A549 (cell line): ENCODE data around the gene LYRM2. TPM values are rescaled to one million over a fixed set of nuclear protein-coding genes. Genes with fewer than 3 reads are reported as not detected.

ENCODE experiments used
- ATAC-seq, 2 experiments: fragments of 200-7000 bp in 1 of 2; fragments of >200 bp in 1 of 2; cut with Nextera tagmentation in 1 of 2; cut with Tn5 transposase in 1 of 2; 3 replicates each; pipeline versions ENCODE4 v1.8.0 to v1.9.1; 2018 to 2020; ENCODE audit warnings: mild to moderate bottlenecking in 1 of 2, moderate library complexity in 1 of 2
- CTCF ChIA-PET: fragments of 300-600 bp; sonication (Branson Sonifier 250); formaldehyde crosslinking; extraction: SDS; loops from one replicate; lab custom pipeline; 2021; ENCODE audit warnings: antibody characterized with exemption, inconsistent platforms; lab: Yijun Ruan, JAX
- POLR2A ChIA-PET: fragments of 350-600 bp; formaldehyde crosslinking; extraction: SDS; loops from one replicate; lab custom pipeline; 2021; ENCODE audit warnings: antibody characterized with exemption, inconsistent platforms; lab: Yijun Ruan, JAX
- DNase-seq, 2 experiments: peaks; one replicate each; pipeline versions ENCODE4 v3.0.0 to v3.0.0-alpha.2; 2011 to 2016; ENCODE audit warnings: low read depth in 1 of 2, low spot score in 1 of 2
- FAIRE-seq: peaks from 2 replicates; lab custom pipeline; 2011; peaks lifted over from hg19 to GRCh38; lab: Jason Lieb, UNC
- H3K27ac ChIP-seq, 2 experiments: fragments of >200 bp; sonication (Bioruptor Twin); formaldehyde crosslinking; 3 replicates each; pipeline ENCODE4 v1.5.1; 2016 to 2017
- H3K4me1 ChIP-seq: fragments of >200 bp; sonication (Bioruptor Twin); formaldehyde crosslinking; 3 replicates; pipeline ENCODE4 v1.6.1; 2016
- H3K4me2 ChIP-seq: fragments of >200 bp; sonication (Bioruptor Twin); formaldehyde crosslinking; 3 replicates; pipeline ENCODE4 v1.6.1; 2016
- H3K4me3 ChIP-seq: fragments of >200 bp; sonication (Bioruptor Twin); formaldehyde crosslinking; 3 replicates; pipeline ENCODE4 v1.5.1; 2016
- H3K9me3 ChIP-seq: fragments of >200 bp; sonication (Bioruptor Twin); formaldehyde crosslinking; 3 replicates; pipeline ENCODE4 v1.6.1; 2016
- BCL3 ChIP-seq: fragments of >200 bp; sonication (Bioruptor Twin); formaldehyde crosslinking; IDR thresholded peaks from 3 replicates; pipeline ENCODE4 v1.6.1; 2016
- BHLHE40 ChIP-seq: IDR thresholded peaks from 2 replicates; pipeline ENCODE4 v1.6.1; 2012; ENCODE audit warnings: low read depth, low read length, inconsistent platforms
- CEBPB ChIP-seq, 2 experiments: fragments of >200 bp in 1 of 2; sonication (Bioruptor Twin) in 1 of 2; formaldehyde crosslinking in 1 of 2; IDR thresholded peaks; 2 replicates each; pipeline ENCODE4 v1.6.1; 2012 to 2016
- CHD4 ChIP-seq: fragments of 200-600 bp; sonication (generic); IDR thresholded peaks from 2 replicates; pipeline ENCODE4 v1.6.1; 2016; ENCODE audit warnings: antibody characterized with exemption, mild to moderate bottlenecking, borderline replicate concordance
- E2F6 ChIP-seq: IDR thresholded peaks from 2 replicates; pipeline ENCODE4 v1.6.1; 2012; ENCODE audit warnings: low read depth, borderline replicate concordance
- EHMT2 ChIP-seq: fragments of 200-600 bp; sonication (generic); IDR thresholded peaks from 2 replicates; pipeline ENCODE4 v1.6.1; 2016; ENCODE audit warnings: antibody characterized with exemption, low read depth, mild to moderate bottlenecking, moderate library complexity
- ELK1 ChIP-seq: fragments of 150-350 bp; IDR thresholded peaks from 2 replicates; pipeline ENCODE4 v1.6.1; 2014; ENCODE audit warnings: low read depth, mild to moderate bottlenecking, low read length
- ESRRA ChIP-seq: fragments of 150-350 bp; IDR thresholded peaks from 2 replicates; pipeline ENCODE4 v1.6.1; 2014; ENCODE audit warnings: mild to moderate bottlenecking, low read length, borderline replicate concordance
- FOSL2 ChIP-seq, 2 experiments: fragments of 450-650 bp in 1 of 2; fragments of >200 bp in 1 of 2; sonication (Bioruptor Twin) in 1 of 2; formaldehyde crosslinking; IDR thresholded peaks; 2 replicates each; pipeline versions ENCODE4 v1.5.0 to v1.6.1; 2016 to 2020; ENCODE audit warnings: mild to moderate bottlenecking in 1 of 2, moderate library complexity in 1 of 2
- FOXS1 ChIP-seq: fragments of 250-450 bp; sonication (Bioruptor Pico); IDR thresholded peaks from 2 replicates; pipeline ENCODE4 v1.5.0; 2020; ENCODE audit warnings: mild to moderate bottlenecking, moderate library complexity
- GATA3 ChIP-seq: IDR thresholded peaks from 2 replicates; pipeline ENCODE4 v1.6.1; 2012; ENCODE audit warnings: borderline replicate concordance
- HES2 ChIP-seq: fragments of >200 bp; sonication (Bioruptor Twin); formaldehyde crosslinking; IDR thresholded peaks from 2 replicates; pipeline ENCODE4 v1.6.1; 2016
- HMGXB4 ChIP-seq: fragments of 250-450 bp; sonication (Bioruptor Pico); IDR thresholded peaks from 2 replicates; pipeline ENCODE4 v1.5.0; 2021; ENCODE audit warnings: mild to moderate bottlenecking, moderate library complexity, borderline replicate concordance
- HOXB5 ChIP-seq: fragments of 250-450 bp; sonication (Bioruptor Pico); IDR thresholded peaks from 2 replicates; pipeline ENCODE4 v1.5.0; 2020; ENCODE audit warnings: mild to moderate bottlenecking, moderate library complexity
- JUN ChIP-seq, 2 experiments: fragments of >200 bp; sonication (Bioruptor Twin); formaldehyde crosslinking; IDR thresholded peaks; 2 replicates in 1 of 2; 3 replicates in 1 of 2; pipeline ENCODE4 v1.6.1; 2016 to 2017
- KDM1A ChIP-seq: fragments of 200-600 bp; sonication (generic); IDR thresholded peaks from 2 replicates; pipeline ENCODE4 v1.6.1; 2016; ENCODE audit warnings: low read depth, mild to moderate bottlenecking
- KDM5A ChIP-seq: fragments of 200-600 bp; sonication (generic); IDR thresholded peaks from 2 replicates; pipeline ENCODE4 v1.6.1; 2016; ENCODE audit warnings: antibody characterized with exemption, mild to moderate bottlenecking
- MAFK ChIP-seq: fragments of 450-650 bp; IDR thresholded peaks from 2 replicates; pipeline ENCODE4 v1.6.1; 2014; ENCODE audit not compliant: partially characterized antibody
- MAX ChIP-seq: IDR thresholded peaks from 2 replicates; pipeline ENCODE4 v1.6.1; 2012
- NFE2L2 ChIP-seq: fragments of 150-350 bp; conservative IDR thresholded peaks from 2 replicates; pipeline ENCODE4 v1.6.1; 2014; ENCODE audit warnings: low read length
- PBX3 ChIP-seq: IDR thresholded peaks from 2 replicates; pipeline ENCODE4 v1.6.1; 2012
- POLR2A ChIP-seq: IDR thresholded peaks from 2 replicates; pipeline ENCODE4 v1.6.1; 2012; ENCODE audit warnings: mild to moderate bottlenecking, low read length
- RFX5 ChIP-seq: fragments of 450-650 bp; IDR thresholded peaks from 2 replicates; pipeline ENCODE4 v1.7.1; 2014; ENCODE audit warnings: antibody characterized with exemption, mild to moderate bottlenecking, moderate library complexity
- RNF2 ChIP-seq: fragments of 200-600 bp; sonication (generic); IDR thresholded peaks from 2 replicates; pipeline ENCODE4 v1.6.1; 2016; ENCODE audit warnings: low read depth, mild to moderate bottlenecking, antibody characterized with exemption, moderate library complexity, borderline replicate concordance
- SMC3 ChIP-seq: fragments of >200 bp; sonication (Bioruptor Twin); formaldehyde crosslinking; IDR thresholded peaks from 3 replicates; pipeline ENCODE4 v1.6.1; 2018; ENCODE audit warnings: inconsistent platforms
- ZFP36 ChIP-seq: fragments of 450-650 bp; IDR thresholded peaks from 2 replicates; pipeline ENCODE4 v1.6.1; 2014; ENCODE audit warnings: borderline replicate concordance; ENCODE audit not compliant: partially characterized antibody
- ZSCAN20 ChIP-seq: fragments of 250-450 bp; sonication (Bioruptor Pico); IDR thresholded peaks from 2 replicates; pipeline ENCODE4 v1.8.0; 2022; ENCODE audit warnings: mild to moderate bottlenecking, moderate library complexity
- WGBS: methylation state at CpG from one replicate; pipeline ENCODE4 v1.1.6; 2017; ENCODE audit errors: missing lambda C conversion rate; 5-methylcytosine and 5-hydroxymethylcytosine counted together
- polyA minus RNA-seq: library from RNA; depleted of rRNA, polyadenylated mRNA; stranded (reverse); fragments of >200 nt; gene quantifications from 2 replicates; pipeline ENCODE4 v1.2.3, GENCODE V29; 2011; rRNA and poly(A)+ RNA removed
- polyA plus RNA-seq, 4 experiments: library from polyadenylated mRNA; depleted of rRNA in 3 of 4; stranded (reverse); fragments of >200 nt; fragmentation: RNase III in 1 of 4; extraction: RNeasy Plus Mini Kit Qiagen cat#74134 plus additional on column Dnase treatment in 1 of 4; gene quantifications; 2 replicates in 3 of 4; 3 replicates in 1 of 4; pipeline ENCODE4 v1.2.3, GENCODE V29; 2011 to 2017

LYRM2 gene
- polyA plus RNA-seq (2011; rRNA removed) (37.5 and 56.0 TPM in 2 replicates), polyA plus RNA-seq (2017; fragmentation: RNase III; extraction: RNeasy Plus Mini Kit Qiagen cat#74134 plus additional on column Dnase treatment) (33.2 to 38.1 TPM (median 35.0 TPM) in 3 replicates), polyA minus RNA-seq (6.3 and 7.7 TPM in 2 replicates)
- polyA plus RNA-seq (2012; cell fraction: cytosol; rRNA removed): 7.9 and 8.7 TPM in 2 replicates
- 1.1 and 2.2 TPM in 2 replicates for polyA plus RNA-seq (2012; cell fraction: nucleus; rRNA removed)

- Histone ChIP-seq H3K4me2 (peak within 1 kb of the TSS; percentile 87), H3K4me3 (peak within 1 kb of the TSS; percentile 69), H3K9me3 (no peaks in the 10 kb centered on the region), H3K4me1 (peaks cover 9% of the 10 kb centered on the region; the same call in 2 of the 3 replicates), H3K27ac (peak within 1 kb of the TSS; percentile 86 to 99)
- ChIA-PET POLR2A (interaction anchor here (0.6 to 1.4 kb wide), 7 partner anchors 9 to 341 kb away, joined by 3 to 4 read pairs (median 3); partner anchors contain the start of gene CASP8AP2), CTCF (interaction anchor here (0.8 kb wide), 1 partner anchor 40 kb away, joined by 3 read pairs; no protein-coding TSS in a partner anchor)
- FAIRE-seq: no peak
- ATAC-seq: peak; percentile 99
- WGBS: 2% methylated on average over 32 of the region's 58 CpGs
- TF ChIP-seq EHMT2 (no peak), CEBPB (IDR thresholded peaks at IDR 0.05) (no peak), SMC3 (no peak), HMGXB4 (CRISPR knock-in tag) (no peak), MAX (peak; percentile 54), BHLHE40 (no peak), NFE2L2 (no peak), MAFK (peak; percentile 34), RNF2 (no peak), BCL3 (peak; percentile 54; the same call in 2 of the 3 replicates), ESRRA (no peak), E2F6 (0 out of 2 replicates have a peak, but pooled peaks have one; percentile 1), JUN (IDR thresholded peaks at IDR 0.05) (peak; percentile 82), HES2 (no peak), RFX5 (no peak), CHD4 (no peak), POLR2A (peak; percentile 50), HOXB5 (CRISPR knock-in tag) (no peak), FOXS1 (CRISPR knock-in tag) (no peak)
- peak; percentile 70 to 87 for DNase-seq
These were observed at the start of gene LYRM2 for GRCh38 chr6:89638320-89639195. LYRM2 (minus strand) TSS chr6:89638747; CDS start chr6:89638716, 31 bp downstream.

GRCh38 chr6:89688328-89688727 is 49.8 kb upstream of the LYRM2 start:
- Histone ChIP-seq H3K9me3 (no peaks in the 10 kb centered on the region), H3K4me2 (no peak overlapping the region), H3K27ac (no peak overlapping the region), H3K4me1 (no peaks in the 10 kb centered on the region), H3K4me3 (no peak overlapping the region)
- ChIA-PET POLR2A (no interaction called here), CTCF (no interaction called here)
- FAIRE-seq (no peak), ATAC-seq (no peak), DNase-seq (no peak)
- 92% methylated on average over 2 of the region's 2 CpGs for WGBS
- TF ChIP-seq GATA3 (no peak), ZFP36 (no peak), PBX3 (no peak), ELK1 (no peak), BHLHE40 (no peak), KDM1A (no peak), FOSL2 (IDR thresholded peaks at IDR 0.05) (no peak), FOSL2 (CRISPR knock-in tag; IDR thresholded peaks at IDR 0.05) (no peak), KDM5A (no peak), ZSCAN20 (CRISPR knock-in tag) (no peak), BCL3 (no peak)
